Fibroblast of lung (primary cell): ENCODE results near the gene PBX1.

ENCODE experiments used
- EZH2 ChIP-seq: IDR thresholded peaks from 2 replicates; pipeline ENCODE4 v1.5.1; 2012; ENCODE audit warnings: low read length, control low read depth, mild to moderate bottlenecking; ENCODE audit errors: missing control alignments
- TF ChIP-seq, protein P1 (sequence below), 2 donors: IDR thresholded peaks in 1 of 2; conservative IDR thresholded peaks in 1 of 2; 1 replicate in 1 of 2; 2 replicates in 1 of 2; pipeline ENCODE4 v1.5.1; 2011 to 2012; ENCODE audit warnings: low read length in 2 of 2, control low read depth in 1 of 2, inconsistent platforms in 1 of 2, low read depth in 1 of 2, mild to moderate bottlenecking in 1 of 2

DNA sequence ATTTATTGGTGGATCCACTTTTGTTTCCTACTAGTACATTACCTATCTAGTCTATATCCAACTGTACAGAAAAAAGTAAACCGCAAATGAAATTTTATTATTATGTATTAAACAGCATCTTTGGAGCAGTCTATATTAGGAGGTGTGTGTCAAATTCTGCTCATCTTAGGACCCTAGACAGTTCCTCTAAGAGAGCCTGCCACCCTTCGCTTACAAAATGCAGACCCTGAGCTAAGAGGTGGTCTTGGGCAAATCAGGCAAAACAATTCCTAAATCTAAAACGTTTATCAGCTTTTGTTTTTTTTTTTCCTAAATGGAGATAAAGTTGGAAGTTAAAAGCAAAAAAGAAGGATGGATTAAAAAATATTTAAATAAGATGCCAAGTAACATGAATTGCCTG is 85.3 kb downstream of the PBX1 start:
- TF ChIP-seq, protein P1, sequence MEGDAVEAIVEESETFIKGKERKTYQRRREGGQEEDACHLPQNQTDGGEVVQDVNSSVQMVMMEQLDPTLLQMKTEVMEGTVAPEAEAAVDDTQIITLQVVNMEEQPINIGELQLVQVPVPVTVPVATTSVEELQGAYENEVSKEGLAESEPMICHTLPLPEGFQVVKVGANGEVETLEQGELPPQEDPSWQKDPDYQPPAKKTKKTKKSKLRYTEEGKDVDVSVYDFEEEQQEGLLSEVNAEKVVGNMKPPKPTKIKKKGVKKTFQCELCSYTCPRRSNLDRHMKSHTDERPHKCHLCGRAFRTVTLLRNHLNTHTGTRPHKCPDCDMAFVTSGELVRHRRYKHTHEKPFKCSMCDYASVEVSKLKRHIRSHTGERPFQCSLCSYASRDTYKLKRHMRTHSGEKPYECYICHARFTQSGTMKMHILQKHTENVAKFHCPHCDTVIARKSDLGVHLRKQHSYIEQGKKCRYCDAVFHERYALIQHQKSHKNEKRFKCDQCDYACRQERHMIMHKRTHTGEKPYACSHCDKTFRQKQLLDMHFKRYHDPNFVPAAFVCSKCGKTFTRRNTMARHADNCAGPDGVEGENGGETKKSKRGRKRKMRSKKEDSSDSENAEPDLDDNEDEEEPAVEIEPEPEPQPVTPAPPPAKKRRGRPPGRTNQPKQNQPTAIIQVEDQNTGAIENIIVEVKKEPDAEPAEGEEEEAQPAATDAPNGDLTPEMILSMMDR (conservative IDR thresholded peaks at IDR 0.05 in 1 of 2, IDR thresholded peaks at IDR 0.05 in 1 of 2; ENCODE audit: low read depth in 1 of 2, low read length in 2 of 2): no peak
- no peak for TF ChIP-seq EZH2
